Inferior parietal cortex (tissue), 1 donor: ENCODE results near the gene CFAP221.

ENCODE experiments used
- DNase-seq: peaks from one replicate; pipeline ENCODE4 v3.0.0-alpha.2; 2016; ENCODE audit errors: extremely low spot score

The CFAP221 gene

GRCh38 chr2:119698246-119698645, 154.0 kb downstream of the CFAP221 start:
- DNase-seq = no peak

- DNase-seq = no peak
These were observed 154.9 kb downstream of the CFAP221 start for GRCh38 chr2:119699016-119699606.

- DNase-seq = no peak
These were observed 156.6 kb downstream of the CFAP221 start for GRCh38 chr2:119700866-119701265.

GRCh38 chr2:119701352-119701751, 157.1 kb downstream of the CFAP221 start:
- DNase-seq = no peak

- no peak for DNase-seq
These were observed 158.1 kb downstream of the CFAP221 start for GRCh38 chr2:119702203-119702917.

GRCh38 chr2:119702918-119703401, 158.7 kb downstream of the CFAP221 start:
- DNase-seq = peak; percentile 71

- no peak for DNase-seq
These were observed 159.3 kb downstream of the CFAP221 start for GRCh38 chr2:119703526-119703925.

GRCh38 chr2:119704670-119705120, 160.4 kb downstream of the CFAP221 start:
- no peak for DNase-seq

- no peak for DNase-seq
These were observed 162.0 kb downstream of the CFAP221 start for GRCh38 chr2:119706221-119706620.
